HL-60 (cell line): ENCODE data around the gene GOLGA8J.
"Not testable (repeated sequence)": the region's sequence is repeated elsewhere in the genome, so short reads cannot be mapped to it uniquely, and the experiment has no call there.

Experiments
- DNase-seq, 2 experiments: peaks; one replicate each; pipeline ENCODE4 v3.0.0-alpha.2; 2010 to 2020; ENCODE audit warnings: low read depth in 1 of 2, low spot score in 1 of 2
- H3K27ac ChIP-seq: fragments of 250-450 bp; sonication (Bioruptor Pico); replicated peaks from 2 replicates; pipeline ENCODE4 v1.5.1; 2020; ENCODE audit warnings: mild to moderate bottlenecking, moderate library complexity
- H3K27me3 ChIP-seq: fragments of 250-450 bp; sonication (Bioruptor Pico); 2 replicates; pipeline ENCODE4 v1.5.1; 2021; ENCODE audit warnings: mild to moderate bottlenecking, moderate library complexity; ENCODE audit not compliant: insufficient read depth, poor library complexity, severe bottlenecking
- H3K4me3 ChIP-seq: replicated peaks from 2 replicates; pipeline ENCODE4 v1.5.1; 2011; ENCODE audit warnings: mild to moderate bottlenecking, control low read depth, low read length; ENCODE audit not compliant: insufficient read depth
- CTCF ChIP-seq: IDR thresholded peaks from one replicate; pipeline ENCODE4 v1.5.1; 2011; ENCODE audit warnings: low read length, control low read depth, inconsistent platforms; ENCODE audit not compliant: insufficient read depth
- GABPA ChIP-seq: IDR thresholded peaks from 2 replicates; pipeline ENCODE4 v1.6.1; 2012; ENCODE audit warnings: low read depth
- POLR2AphosphoS5 ChIP-seq: IDR thresholded peaks from 2 replicates; pipeline ENCODE4 v1.6.1; 2012; ENCODE audit warnings: low read depth
- SPI1 ChIP-seq: IDR thresholded peaks from 2 replicates; pipeline ENCODE4 v1.6.1; 2012; ENCODE audit warnings: low read depth, mild to moderate bottlenecking, borderline replicate concordance
- TF ChIP-seq, protein P1 (sequence below): IDR thresholded peaks from 2 replicates; pipeline ENCODE4 v1.6.1; 2012; ENCODE audit warnings: low read depth; ENCODE audit not compliant: insufficient replicate concordance

GOLGA8J gene

GRCh38 chr15:30068326-30068725 lies 14.4 kb upstream of the GOLGA8J start:
- DNase-seq: no peak
- H3K27me3 ChIP-seq: no peaks in the 10 kb centered on the region
- no peak for TF ChIP-seq GABPA
- TF ChIP-seq, protein P1, sequence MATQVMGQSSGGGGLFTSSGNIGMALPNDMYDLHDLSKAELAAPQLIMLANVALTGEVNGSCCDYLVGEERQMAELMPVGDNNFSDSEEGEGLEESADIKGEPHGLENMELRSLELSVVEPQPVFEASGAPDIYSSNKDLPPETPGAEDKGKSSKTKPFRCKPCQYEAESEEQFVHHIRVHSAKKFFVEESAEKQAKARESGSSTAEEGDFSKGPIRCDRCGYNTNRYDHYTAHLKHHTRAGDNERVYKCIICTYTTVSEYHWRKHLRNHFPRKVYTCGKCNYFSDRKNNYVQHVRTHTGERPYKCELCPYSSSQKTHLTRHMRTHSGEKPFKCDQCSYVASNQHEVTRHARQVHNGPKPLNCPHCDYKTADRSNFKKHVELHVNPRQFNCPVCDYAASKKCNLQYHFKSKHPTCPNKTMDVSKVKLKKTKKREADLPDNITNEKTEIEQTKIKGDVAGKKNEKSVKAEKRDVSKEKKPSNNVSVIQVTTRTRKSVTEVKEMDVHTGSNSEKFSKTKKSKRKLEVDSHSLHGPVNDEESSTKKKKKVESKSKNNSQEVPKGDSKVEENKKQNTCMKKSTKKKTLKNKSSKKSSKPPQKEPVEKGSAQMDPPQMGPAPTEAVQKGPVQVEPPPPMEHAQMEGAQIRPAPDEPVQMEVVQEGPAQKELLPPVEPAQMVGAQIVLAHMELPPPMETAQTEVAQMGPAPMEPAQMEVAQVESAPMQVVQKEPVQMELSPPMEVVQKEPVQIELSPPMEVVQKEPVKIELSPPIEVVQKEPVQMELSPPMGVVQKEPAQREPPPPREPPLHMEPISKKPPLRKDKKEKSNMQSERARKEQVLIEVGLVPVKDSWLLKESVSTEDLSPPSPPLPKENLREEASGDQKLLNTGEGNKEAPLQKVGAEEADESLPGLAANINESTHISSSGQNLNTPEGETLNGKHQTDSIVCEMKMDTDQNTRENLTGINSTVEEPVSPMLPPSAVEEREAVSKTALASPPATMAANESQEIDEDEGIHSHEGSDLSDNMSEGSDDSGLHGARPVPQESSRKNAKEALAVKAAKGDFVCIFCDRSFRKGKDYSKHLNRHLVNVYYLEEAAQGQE: no peak
- TF ChIP-seq SPI1: no peak
- no peak for TF ChIP-seq CTCF
- TF ChIP-seq POLR2AphosphoS5: no peak
- H3K4me3 ChIP-seq: no peak overlapping the region
- no peak overlapping the region for H3K27ac ChIP-seq

DNA sequence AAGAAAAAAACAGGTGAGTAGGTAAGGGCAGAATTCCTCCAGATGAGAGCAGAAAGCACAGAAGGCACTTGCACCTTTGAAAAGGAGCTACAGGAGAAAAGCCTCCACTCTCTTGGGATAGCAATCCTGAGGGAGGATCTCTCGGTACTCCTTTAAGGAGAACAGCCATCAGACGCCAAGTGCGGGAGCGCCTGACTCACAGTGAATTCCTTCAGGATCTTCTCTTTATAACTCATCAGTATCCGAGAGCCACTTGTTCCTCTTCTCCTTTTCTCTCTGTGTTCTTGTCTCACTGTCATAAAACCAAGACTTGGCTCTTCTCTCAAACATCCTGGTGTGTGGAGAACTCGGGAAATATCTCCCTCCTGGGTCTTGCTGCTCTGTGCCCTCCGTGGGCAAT lies 10.1 kb upstream of the GOLGA8J start:
- Histone ChIP-seq H3K27ac (no peak overlapping the region), H3K27me3 (no peaks in the 10 kb centered on the region), H3K4me3 (no peak overlapping the region)
- TF ChIP-seq, protein P1: no peak
- TF ChIP-seq CTCF (no peak), GABPA (no peak), POLR2AphosphoS5 (no peak), SPI1 (no peak)
- no peak for DNase-seq

DNA sequence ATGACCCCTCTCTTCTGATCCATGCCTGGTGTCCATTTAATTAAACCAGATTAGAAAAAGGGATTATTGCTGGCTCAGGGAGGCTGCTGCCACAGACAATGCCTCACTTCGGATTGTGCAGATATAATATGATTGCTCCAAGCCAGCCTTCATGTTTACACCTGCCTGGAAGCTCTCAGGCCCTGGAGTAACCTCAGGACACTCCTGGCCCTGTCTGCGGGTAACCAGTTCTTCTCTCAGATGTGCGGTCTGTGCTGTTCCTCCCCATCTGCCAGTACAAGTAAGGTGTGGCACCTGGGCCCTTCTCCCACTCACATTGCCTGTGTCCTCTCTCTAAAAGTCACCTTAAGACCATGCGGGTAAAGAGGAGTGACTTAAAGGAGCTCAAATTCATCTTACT lies 8.8 kb upstream of the GOLGA8J start:
- no peak overlapping the region for H3K27ac ChIP-seq
- H3K27me3 ChIP-seq: no peaks in the 10 kb centered on the region
- no peak for TF ChIP-seq CTCF
- no peak for TF ChIP-seq GABPA
- TF ChIP-seq, protein P1: no peak
- TF ChIP-seq SPI1: no peak
- TF ChIP-seq POLR2AphosphoS5: no peak
- DNase-seq: no peak
- no peak overlapping the region for H3K4me3 ChIP-seq

- not testable (repeated sequence) for H3K27me3 ChIP-seq, H3K4me3 ChIP-seq, DNase-seq, H3K27ac ChIP-seq
Observed at GRCh38 chr15:30080816-30081215, 1.9 kb upstream of the GOLGA8J start.

- H3K27me3 ChIP-seq, H3K27ac ChIP-seq, H3K4me3 ChIP-seq, DNase-seq: not testable (repeated sequence)
Observed at GRCh38 chr15:30097827-30098226, 15.1 kb downstream of the GOLGA8J start.

- not testable (repeated sequence) for H3K27ac ChIP-seq, DNase-seq, H3K27me3 ChIP-seq, H3K4me3 ChIP-seq
Observed at GRCh38 chr15:30102890-30103289, 20.1 kb downstream of the GOLGA8J start.
